ENCODE measurements around the gene AUTS2.

Gene AUTS2

DNA sequence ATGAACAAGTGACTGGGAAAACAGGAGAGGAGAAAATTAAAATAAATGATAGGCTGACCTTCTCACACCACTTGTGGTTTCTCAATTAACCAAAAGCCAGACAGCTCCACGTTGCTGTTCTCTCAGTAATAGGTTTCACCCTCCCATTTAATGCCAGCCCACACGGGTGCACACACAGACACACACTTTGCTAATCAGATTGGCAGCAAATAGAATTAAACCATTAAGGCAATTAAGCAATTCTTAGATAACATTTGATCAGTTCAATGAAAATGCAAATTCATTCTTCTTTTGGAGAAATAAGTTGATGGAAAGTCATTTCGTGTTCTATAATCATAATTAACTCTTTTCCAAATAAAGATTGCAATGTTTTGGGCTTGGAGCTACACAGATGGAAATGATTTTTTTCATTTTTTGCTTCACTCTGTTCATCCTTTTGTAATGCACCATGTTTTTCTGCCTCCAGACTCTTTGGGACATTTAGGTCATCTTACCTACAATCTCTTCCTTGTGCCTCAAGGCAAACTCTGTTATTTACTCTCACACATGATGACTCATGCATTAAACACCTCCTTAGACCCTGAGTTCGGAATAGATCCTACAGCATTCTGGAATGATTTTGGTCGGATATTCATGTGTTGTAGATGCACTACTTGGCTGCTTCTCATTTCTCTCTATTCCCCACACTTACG lies 700.7 kb downstream of the AUTS2 start:
- DNase-seq, result no peak

DNA sequence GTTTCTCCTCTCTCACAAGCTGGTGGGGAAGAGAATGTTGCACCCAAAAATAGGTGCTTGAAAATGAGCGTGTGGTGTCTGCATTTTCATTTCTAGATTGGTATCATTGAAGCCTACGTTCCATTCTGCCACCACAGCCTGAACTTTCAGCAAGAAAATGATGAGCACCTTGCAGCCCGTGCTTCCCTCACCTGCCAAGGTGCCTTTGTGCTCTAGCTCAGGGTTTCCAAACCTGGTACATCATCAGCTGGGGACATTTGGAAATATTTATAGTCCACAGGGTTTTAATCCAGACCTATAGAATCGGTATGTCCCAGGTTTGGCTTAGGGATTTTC lies 701.2 kb downstream of the AUTS2 start:
- DNase-seq, result no peak

GRCh38 chr7:70301673-70302185 lies 703.5 kb downstream of the AUTS2 start:
- no peak for DNase-seq

DNA sequence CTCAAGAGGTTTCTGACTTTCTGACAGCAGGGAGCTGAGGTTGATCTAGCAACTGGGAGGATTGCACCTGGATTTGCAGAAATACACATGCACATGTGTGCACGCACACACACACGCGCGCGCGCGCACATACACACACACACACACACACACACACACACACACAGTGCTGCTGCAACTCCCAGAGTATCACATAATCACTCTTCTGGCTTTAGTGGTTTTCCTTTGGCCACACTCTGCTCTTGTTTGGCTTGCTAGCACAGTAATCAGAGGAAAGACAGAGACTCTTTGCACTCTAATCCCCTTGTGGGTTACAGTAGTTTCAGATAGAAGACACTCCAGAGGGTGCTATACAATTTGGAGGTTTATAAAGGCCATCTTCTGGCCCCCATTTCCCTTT lies 705.0 kb downstream of the AUTS2 start:
- DNase-seq, result no peak

DNA sequence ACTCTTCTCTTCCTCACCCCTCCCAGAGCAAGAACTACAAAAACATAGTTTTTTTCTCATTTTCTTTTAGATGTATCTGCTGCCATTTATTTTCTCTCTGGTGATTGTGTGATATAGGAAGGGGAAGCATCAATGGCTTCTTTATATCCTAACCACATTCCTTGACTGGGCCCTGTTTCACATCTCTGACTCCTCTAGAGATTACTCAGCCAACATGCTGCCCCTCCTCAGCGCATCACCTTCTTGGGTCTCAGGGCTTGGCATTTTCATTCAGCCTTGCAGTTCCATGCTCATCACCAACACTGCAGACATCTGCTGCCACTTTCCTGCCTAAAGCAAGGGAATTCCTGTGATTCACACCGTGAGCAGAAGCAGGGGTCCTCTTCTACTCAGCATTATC lies 705.5 kb downstream of the AUTS2 start:
- DNase-seq, result no peak

GRCh38 chr7:70306173-70306572 lies 707.9 kb downstream of the AUTS2 start:
- DNase-seq, result no peak

DNA sequence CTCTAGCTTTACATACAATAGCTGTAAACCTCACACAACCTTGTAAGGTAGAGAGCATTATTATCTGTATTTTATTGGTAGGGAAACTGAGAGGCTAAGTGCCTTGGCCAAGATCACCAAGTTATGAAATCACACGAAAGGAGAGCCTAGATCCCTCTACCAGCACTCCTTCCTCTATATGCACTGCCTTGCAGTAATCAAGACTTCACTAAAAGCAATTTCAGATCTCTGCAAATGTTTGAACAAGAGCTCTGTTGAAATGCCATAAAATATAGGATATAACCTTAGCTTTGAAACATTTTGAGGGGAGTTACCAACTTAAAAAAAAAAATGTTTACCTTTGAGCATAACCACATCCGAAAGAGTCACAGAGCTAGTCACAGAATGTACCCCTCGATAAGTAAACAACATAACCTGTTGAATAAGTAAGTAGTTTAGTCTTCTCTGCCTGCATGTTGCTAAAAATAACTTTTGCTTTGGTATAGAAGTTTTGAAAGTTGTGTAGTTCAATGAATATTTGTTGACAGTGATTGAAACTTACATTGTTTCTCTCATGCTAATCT lies 709.4 kb downstream of the AUTS2 start:
- DNase-seq, result no peak

DNA sequence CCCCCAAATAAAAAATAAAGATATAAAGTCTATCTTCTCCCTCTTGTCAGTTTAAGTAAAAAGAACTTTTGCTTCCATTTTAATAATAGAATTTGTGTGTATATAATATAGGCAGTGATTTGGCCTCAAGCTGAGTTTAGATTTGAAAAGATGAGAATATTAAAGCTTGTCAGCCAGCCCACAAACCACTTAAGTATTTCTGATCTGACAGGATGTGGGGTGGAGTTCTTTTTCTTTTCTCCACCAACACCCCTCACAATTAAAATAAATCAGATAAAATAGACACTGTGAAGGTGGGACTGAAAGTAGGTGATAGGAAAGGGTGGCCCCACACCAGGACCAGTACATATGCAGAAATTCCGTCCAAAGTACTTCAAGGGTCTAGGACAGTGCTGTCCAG lies 714.1 kb downstream of the AUTS2 start:
- DNase-seq, result no peak

- DNase-seq, result no peak
Measured at GRCh38 chr7:70313271-70313670, 715.0 kb downstream of the AUTS2 start.

GRCh38 chr7:70313687-70314086 lies 715.4 kb downstream of the AUTS2 start:
- no peak for DNase-seq

DNA sequence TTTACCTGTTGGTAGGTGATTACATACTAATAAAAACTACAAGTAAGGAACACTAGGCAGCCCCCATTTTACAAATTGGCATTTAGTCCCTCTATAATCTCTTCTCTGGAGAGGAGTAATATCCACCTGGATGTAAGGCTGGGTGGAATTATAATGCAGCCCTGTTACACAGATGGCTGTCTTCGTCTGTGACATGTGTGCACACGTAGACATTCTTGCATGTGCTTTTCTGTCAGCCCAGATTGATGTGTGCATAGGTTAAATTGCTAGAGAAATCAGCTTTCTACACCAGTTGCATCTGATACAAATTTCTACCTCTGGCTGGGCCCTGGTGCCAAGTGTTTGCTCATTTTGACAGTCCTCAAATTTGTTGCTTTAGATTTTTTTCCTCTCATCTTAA lies 715.9 kb downstream of the AUTS2 start:
- DNase-seq, result no peak

GRCh38 chr7:70316745-70317144 lies 718.5 kb downstream of the AUTS2 start:
- DNase-seq, result no peak

- no peak for DNase-seq
Measured at GRCh38 chr7:70317356-70317755, 719.1 kb downstream of the AUTS2 start.

DNA sequence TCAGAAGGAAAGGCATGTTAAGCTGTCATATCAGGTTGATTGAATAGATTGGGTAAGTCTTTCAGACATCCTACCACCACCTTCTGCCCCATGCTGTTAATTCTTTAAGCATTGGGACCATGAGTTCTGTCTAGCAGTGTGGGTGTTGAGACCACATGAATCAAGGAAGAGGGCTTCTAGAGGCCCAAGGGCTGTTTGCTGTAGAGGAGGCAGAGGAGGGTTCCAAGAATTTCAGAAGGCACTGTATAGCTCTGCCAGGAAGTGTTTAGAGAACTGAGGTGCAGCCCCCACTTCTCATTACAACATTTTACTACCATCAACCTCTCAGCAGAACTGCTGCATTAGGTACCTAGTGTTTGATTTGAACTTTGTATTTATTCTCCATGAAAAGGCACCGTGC lies 720.2 kb downstream of the AUTS2 start:
- no peak for DNase-seq

- no peak for DNase-seq
Measured at GRCh38 chr7:70319057-70319456, 720.8 kb downstream of the AUTS2 start.

GRCh38 chr7:70321016-70321590 lies 722.8 kb downstream of the AUTS2 start:
- DNase-seq, result no peak

- DNase-seq, result no peak
Measured at GRCh38 chr7:70322856-70323255, 724.6 kb downstream of the AUTS2 start.

- no peak for DNase-seq
Measured at GRCh38 chr7:70325509-70326101, 727.3 kb downstream of the AUTS2 start.

- DNase-seq, result no peak
Measured at GRCh38 chr7:70334295-70334694, 736.0 kb downstream of the AUTS2 start.

- no peak for DNase-seq
Measured at GRCh38 chr7:70334871-70335270, 736.6 kb downstream of the AUTS2 start.

DNA sequence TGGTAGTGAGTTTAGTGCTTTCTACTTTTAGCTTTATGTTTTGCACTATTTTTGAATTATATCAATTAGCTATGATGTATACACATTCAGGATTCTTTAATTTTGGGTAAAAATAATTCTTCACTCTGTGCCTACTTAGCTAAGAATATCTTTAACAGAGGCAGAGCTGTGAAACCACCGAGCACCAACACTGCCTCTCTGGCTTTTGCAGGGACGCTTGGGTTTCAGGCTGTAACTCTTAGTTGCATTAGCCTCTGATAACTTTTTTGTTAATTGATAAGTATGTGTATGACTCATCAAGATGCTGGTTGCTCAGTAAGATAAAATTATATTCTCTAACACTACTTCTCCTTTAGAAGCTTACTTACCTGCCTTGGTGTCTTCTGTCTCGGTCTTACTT lies 738.3 kb downstream of the AUTS2 start:
- DNase-seq, result no peak

DNA sequence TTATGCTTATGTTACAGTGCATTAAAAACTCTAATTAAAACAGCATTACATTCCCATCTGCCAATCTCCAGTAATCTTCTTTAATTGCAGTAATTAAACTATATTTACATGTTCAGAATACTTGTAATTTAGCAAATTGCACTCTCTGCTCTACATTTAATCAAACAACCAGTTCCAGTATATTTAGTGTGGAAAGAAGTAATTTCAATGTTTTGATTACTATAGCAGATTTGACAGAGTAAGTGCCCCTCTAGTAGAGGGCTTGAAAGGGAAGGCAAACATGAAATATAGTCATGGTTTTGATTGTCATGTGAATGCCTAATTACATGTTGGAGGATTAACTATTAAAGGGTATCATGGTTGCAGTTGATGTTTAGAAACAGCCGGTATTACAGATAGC lies 739.7 kb downstream of the AUTS2 start:
- no peak for DNase-seq

DNA sequence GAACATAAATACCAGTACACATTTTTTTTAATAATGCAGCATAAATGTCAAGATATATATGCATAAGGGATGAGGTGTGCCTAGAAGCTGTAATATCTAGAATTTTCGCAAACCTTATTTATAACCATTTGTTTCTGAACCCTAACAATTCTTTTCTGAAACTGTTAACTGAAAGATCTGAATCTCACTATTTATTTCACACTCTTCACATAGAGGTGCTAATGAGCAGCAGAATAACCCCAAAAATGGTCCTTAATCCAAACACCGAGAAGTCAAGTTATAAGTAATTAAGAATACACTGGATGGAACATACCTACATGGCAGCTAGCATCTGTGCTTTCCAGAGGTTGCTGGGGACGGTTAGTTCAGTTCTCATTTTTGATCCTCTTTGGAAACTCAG lies 742.0 kb downstream of the AUTS2 start:
- DNase-seq, result no peak

DNA sequence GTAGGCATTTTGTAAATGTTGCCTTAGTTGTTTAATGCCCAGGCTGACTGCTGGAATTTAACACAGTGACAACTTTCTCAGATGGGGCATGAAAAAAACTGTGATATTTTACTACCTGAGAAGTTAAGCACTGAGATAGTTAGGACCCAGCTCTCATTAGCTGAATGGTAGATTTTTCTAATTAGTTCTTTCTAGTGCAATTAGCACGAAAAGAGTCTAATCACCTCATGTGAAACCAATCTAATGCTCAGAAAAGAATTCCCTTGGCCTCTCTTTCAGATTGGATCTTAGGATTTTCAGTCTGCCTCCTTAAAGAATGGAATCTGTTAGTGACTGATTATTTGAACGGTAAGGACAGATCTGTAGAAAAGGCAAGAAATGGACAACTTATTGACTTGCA lies 743.2 kb downstream of the AUTS2 start:
- no peak for DNase-seq

All from activated T-cell treated with anti-CD3 and anti-CD28 coated beads, Interleukin-2, amount 50 U/mL, for 48 hours (primary cell).